IPS-20b (cell line): Measurements from ENCODE around the gene BTRC.

Experiments
- H3K27ac ChIP-seq: one replicate; pipeline ENCODE4 v1.5.1; 2013; ENCODE audit warnings: low read length
- H3K27me3 ChIP-seq: 2 replicates; pipeline ENCODE4 v1.6.1; 2013; ENCODE audit warnings: mild to moderate bottlenecking, low read length, inconsistent platforms; ENCODE audit not compliant: insufficient read depth
- H3K36me3 ChIP-seq: 2 replicates; pipeline ENCODE4 v1.6.1; 2013; ENCODE audit warnings: low read depth, mild to moderate bottlenecking, inconsistent platforms, low read length, moderate library complexity; ENCODE audit not compliant: insufficient read depth
- H3K4me1 ChIP-seq: 2 replicates; pipeline ENCODE4 v1.6.1; 2013; ENCODE audit warnings: mild to moderate bottlenecking, control low read depth, inconsistent platforms, low read length, moderate library complexity; ENCODE audit not compliant: insufficient read depth
- H3K4me3 ChIP-seq: 2 replicates; pipeline ENCODE4 v1.5.1; 2013; ENCODE audit warnings: mild to moderate bottlenecking, low read length, inconsistent platforms
- H3K9ac ChIP-seq: 2 replicates; pipeline ENCODE4 v1.6.1; 2013; ENCODE audit warnings: low read depth, mild to moderate bottlenecking, inconsistent platforms, low read length, moderate library complexity
- H3K9me3 ChIP-seq: 2 replicates; pipeline ENCODE4 v1.6.1; 2013; ENCODE audit warnings: mild to moderate bottlenecking, low read depth, low read length, inconsistent platforms; ENCODE audit not compliant: insufficient read depth

Gene BTRC

DNA sequence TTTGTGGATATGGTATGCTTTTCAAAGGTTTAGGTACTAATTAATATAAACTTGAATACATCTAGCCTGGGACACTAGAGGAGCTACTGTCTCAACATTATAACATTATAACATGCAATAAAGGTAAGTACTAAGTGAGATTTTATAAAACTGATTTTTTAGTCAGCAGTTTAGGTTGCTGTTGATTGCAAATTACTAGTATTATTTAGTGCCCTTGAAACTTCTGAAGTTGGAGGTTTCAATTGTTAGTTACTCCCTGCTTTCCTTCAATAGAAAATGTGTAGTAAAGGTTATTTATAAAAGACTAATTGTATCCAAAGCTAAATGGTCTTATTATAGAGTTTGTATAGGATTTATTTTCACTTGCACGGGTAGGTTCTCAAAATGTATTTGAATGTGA is 138.8 kb downstream of the BTRC start:
- H3K36me3 ChIP-seq: no peaks in the 10 kb centered on the region

DNA sequence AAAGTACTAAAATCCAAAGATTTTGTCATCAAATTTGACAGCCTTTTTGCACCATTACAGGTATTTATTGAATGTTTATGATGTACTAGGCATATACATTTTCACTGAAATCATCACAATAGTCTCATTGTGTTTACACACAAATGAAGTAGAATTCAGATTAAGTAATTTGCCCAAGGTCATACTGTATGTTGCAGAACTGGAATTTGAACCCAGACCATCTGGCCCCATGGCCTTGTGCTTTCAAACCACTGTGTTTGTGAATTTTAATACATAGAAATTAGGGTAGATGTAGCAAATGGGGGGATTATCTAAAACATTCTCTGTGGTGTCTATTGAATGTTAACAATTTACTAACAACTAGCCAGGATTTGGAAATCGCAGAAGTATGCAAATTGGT is 139.3 kb downstream of the BTRC start:
- Histone ChIP-seq H3K4me3 (no peak overlapping the region), H3K36me3 (no peaks in the 10 kb centered on the region), H3K4me1 (peaks cover 19% of the 10 kb centered on the region; the same call in 1 of the 2 replicates), H3K9ac (no peak overlapping the region), H3K27ac (no peak overlapping the region), H3K27me3 (no peaks in the 10 kb centered on the region), H3K9me3 (no peaks in the 10 kb centered on the region)

More for the DNA sequence above, 138.8 kb downstream of the BTRC start:
- Histone ChIP-seq H3K9ac (no peak overlapping the region), H3K4me1 (peaks cover 22% of the 10 kb centered on the region; the same call in 1 of the 2 replicates), H3K27me3 (no peaks in the 10 kb centered on the region), H3K9me3 (no peaks in the 10 kb centered on the region), H3K27ac (no peak overlapping the region), H3K4me3 (no peak overlapping the region)

DNA sequence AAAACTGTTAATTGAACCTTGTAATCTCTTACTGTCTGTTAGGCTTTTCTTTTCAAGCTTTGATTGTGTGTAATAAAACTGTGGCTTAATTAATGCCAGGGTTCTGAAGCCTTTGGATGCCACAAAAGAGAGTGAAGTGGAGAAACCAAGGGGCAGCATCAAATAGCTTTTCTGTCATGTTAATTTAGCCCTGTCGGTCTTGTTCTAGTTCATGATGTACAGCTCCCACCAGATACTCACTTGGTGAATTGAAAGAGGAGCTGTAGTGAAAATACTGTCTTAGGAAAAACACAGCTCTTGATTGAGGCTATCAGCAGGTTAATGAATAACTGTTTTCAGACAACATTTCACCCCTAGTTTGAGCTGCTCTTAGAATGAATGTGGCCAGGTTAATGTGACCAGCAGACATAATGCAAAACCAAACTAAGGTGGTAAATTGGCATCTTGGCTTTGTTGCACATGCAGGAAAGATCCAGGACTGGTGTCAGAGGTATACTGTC is 139.9 kb downstream of the BTRC start:
- Histone ChIP-seq H3K4me1 (peaks cover 18% of the 10 kb centered on the region; the same call in 1 of the 2 replicates), H3K27ac (no peak overlapping the region)

DNA sequence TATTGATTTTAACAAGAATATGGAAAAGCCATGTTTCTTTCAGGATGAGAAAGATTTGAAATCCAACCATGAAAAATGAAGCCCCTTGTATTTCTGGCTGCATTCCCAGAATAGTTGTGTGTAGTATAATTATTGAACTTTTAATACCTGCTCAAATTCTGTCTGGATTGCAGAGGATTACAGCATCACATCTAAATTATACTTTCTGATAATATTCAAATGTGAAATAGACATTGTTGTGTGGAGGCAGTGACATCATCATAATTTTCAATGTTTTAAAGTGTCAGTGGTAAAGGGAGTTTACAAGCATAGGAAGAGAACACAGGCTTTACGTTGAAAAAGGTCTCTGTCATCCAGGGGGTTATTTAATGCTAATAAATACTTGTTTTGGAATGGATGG is 140.7 kb downstream of the BTRC start:
- H3K9me3 ChIP-seq: no peaks in the 10 kb centered on the region
- no peak overlapping the region for H3K9ac ChIP-seq
- H3K36me3 ChIP-seq: no peaks in the 10 kb centered on the region
- H3K27ac ChIP-seq: no peak overlapping the region
- H3K27me3 ChIP-seq: no peaks in the 10 kb centered on the region
- H3K4me3 ChIP-seq: no peak overlapping the region
- peaks cover 11% of the 10 kb centered on the region; the same call in 1 of the 2 replicates for H3K4me1 ChIP-seq

More for the DNA sequence above, 139.9 kb downstream of the BTRC start:
- peak overlapping the region; percentile 17; the same call in 1 of the 2 replicates for H3K9ac ChIP-seq
- no peaks in the 10 kb centered on the region for H3K27me3 ChIP-seq
- no peaks in the 10 kb centered on the region for H3K9me3 ChIP-seq
- no peak overlapping the region for H3K4me3 ChIP-seq
- no peaks in the 10 kb centered on the region for H3K36me3 ChIP-seq

DNA sequence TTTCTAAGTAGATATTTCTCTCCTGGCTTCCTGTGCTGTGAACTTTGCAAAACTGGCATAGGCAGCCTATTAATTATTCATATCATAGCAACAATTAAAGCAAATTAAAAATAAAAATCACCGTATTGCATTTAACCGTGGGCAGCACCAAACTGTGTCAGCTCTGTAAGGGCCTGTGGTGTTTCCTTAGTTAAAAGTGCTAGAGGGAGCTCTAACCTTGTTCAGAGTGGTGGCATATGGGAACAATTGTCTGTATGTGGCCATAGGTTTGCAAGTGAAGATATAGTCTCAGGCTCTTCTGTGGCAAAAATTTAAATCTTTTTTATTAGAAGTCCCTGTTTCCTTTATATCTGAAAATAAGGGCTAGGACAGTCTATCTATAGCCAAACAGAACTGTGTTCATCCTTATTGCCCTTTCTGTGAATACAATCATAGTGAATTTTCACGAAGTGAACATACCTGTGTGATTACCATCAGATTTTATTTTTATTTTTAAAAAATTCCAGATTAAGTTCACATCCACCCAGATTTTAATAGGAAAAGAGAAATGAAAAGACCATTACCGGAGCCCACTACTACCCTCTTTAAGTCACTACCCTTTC is 141.5 kb downstream of the BTRC start:
- H3K27ac ChIP-seq: no peak overlapping the region
- H3K4me3 ChIP-seq: no peak overlapping the region
- H3K27me3 ChIP-seq: no peaks in the 10 kb centered on the region
- H3K4me1 ChIP-seq: peaks cover 9% of the 10 kb centered on the region; the same call in 1 of the 2 replicates
- no peaks in the 10 kb centered on the region for H3K36me3 ChIP-seq
- no peak overlapping the region for H3K9ac ChIP-seq
- H3K9me3 ChIP-seq: no peaks in the 10 kb centered on the region

DNA sequence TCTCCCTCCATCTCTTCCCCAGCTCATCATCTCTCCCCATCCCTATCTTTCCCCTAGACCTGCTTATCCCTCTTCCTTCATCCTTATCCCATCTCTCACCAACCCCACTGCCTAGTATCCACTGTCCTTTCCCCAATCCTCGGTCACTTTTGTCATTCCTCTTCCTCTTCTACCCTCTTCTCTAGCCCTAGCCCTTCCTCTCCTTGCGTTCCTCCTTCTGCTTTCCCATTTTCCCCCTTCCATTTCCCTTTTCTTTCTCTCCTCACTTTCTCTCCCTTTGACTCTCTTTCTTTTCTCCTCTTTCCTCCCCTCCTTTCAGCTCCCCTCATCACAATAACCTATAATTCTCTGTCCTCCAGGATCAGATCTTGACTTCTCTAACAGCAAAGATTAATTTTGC is 150.5 kb downstream of the BTRC start:
- no peaks in the 10 kb centered on the region for H3K27me3 ChIP-seq
- no peak overlapping the region for H3K9ac ChIP-seq
- no peak overlapping the region for H3K4me3 ChIP-seq
- H3K4me1 ChIP-seq: 0 out of 2 replicates have a peak, but pooled peaks cover 2% of the 10 kb centered on the region
- H3K9me3 ChIP-seq: no peaks in the 10 kb centered on the region
- H3K27ac ChIP-seq: no peak overlapping the region
- H3K36me3 ChIP-seq: no peaks in the 10 kb centered on the region

DNA sequence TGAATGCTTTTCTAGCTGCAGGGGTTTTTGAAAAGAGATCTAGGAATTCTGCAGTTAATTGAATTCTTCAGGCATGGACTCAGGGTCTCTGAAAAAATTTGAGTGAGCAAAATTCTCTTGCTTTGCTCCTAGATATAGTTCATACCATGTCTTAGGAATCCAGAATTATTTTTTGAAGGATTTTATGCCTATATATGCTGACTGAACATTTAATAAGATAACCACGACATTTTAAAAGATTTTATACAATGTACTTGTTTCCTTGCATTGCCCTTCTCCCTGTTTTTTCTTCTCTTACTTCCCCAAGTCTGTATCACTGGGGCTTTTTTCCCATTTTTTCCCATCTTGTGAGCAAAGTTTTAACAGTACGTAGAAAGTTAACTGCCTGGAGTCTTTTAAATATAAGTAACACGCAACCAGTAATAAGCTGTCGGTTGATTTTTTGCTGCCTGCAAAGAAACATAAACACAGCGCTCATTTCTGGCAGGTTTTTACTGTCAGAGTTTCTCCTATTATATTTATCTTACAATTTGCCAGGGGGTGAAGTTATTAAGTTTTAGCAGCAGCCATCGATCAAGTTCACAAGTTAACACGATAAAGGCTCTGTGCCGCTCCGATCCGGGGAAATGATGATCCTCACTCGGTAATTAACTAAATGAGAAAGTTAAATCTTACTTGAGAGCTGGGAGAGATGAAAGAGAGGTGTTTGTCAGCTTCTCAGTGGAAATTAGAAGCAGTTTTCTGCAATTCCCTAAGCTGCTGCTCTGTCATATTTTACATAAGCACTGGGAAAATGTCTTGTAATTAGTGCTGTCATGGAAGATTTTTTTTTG is 153.1 kb downstream of the BTRC start:
- Histone ChIP-seq H3K9me3 (no peaks in the 10 kb centered on the region), H3K4me1 (no peaks in the 10 kb centered on the region), H3K36me3 (no peaks in the 10 kb centered on the region), H3K4me3 (no peak overlapping the region), H3K27me3 (no peaks in the 10 kb centered on the region), H3K9ac (no peak overlapping the region), H3K27ac (no peak overlapping the region)

DNA sequence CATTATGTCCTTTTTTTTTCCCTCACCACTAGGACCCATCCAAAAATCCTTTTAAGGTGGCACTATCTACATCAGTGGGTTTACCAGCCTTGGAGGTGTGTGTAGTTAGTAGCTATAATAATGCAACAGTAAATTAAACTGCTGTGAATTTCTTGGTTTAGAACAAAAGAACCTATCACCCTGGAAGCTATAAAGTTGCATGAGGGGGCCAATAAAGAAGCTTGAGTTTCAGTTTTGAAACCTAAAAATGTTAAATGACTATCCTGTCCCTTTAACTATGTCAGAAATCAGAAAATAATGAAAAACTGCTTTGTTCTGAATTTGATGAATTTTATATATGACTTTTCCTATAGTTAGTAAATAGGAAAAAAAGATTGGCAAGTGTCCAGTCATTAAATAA is 153.9 kb downstream of the BTRC start:
- no peaks in the 10 kb centered on the region for H3K27me3 ChIP-seq

DNA sequence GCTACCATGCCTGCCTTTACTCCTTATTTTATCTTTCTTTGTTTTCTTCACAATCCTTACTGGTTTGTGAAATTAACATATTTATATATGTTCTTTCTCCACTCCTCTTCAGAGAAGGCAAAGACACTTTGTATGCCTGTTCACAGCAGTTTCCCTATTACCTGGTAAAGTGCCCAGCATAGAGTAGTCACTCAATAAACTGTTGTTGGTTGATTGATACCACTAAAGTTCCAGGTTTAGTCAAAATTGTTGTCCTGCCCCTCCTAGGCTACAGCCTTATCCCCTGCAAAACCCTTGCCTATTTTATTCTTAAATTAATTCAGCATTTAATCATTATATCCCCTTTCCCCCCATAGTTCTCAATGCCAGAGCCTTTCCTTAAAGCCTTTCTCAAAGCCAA is 158.0 kb downstream of the BTRC start:
- Histone ChIP-seq H3K4me3 (no peak overlapping the region), H3K27ac (no peak overlapping the region), H3K27me3 (no peaks in the 10 kb centered on the region), H3K36me3 (no peaks in the 10 kb centered on the region), H3K4me1 (no peaks in the 10 kb centered on the region), H3K9ac (no peak overlapping the region), H3K9me3 (no peaks in the 10 kb centered on the region)

More for the DNA sequence above, 153.9 kb downstream of the BTRC start:
- no peak overlapping the region for H3K4me3 ChIP-seq
- H3K9ac ChIP-seq: no peak overlapping the region
- no peaks in the 10 kb centered on the region for H3K4me1 ChIP-seq
- no peaks in the 10 kb centered on the region for H3K36me3 ChIP-seq
- H3K9me3 ChIP-seq: no peaks in the 10 kb centered on the region
- H3K27ac ChIP-seq: no peak overlapping the region

DNA sequence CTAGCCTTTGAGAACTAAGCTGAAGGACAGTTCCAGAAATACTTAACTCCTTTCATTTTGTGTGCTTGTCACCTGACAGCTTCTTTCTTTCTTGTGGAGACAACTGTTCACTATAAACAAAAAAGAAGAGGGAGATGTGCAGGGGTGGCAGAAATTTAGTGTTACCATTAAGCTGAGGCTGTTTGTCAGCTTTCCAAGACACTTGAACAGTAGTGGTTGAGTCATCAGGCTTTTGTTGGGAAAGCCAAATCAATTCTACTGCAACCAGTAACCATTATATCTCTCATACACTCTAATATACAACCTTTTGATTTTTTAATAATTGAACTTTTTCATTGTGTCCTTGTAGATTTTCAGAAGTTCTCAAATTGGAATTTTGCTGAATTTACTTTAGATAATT is 158.8 kb downstream of the BTRC start:
- no peaks in the 10 kb centered on the region for H3K27me3 ChIP-seq
- no peaks in the 10 kb centered on the region for H3K9me3 ChIP-seq
- no peak overlapping the region for H3K9ac ChIP-seq
- H3K36me3 ChIP-seq: no peaks in the 10 kb centered on the region
- no peak overlapping the region for H3K4me3 ChIP-seq
- no peak overlapping the region for H3K27ac ChIP-seq
- no peaks in the 10 kb centered on the region for H3K4me1 ChIP-seq

DNA sequence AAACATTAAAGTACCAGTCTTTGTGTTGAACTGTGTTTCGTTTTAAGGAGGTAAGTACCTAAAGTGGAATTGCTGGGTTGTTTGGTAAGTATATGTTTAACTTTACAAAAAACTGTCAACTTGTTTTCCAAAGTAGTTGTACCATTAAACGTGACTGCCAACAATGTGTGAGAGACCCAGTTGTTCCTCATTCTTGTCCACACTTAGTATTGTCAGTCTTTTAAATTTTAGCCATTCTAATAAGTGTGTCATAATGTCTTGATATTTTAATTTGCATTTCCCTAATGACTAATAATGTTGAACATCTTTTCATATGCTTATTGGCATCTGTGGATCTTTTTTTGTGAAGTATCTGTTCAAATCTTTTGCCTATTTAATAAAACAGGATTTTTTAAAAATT is 159.8 kb downstream of the BTRC start:
- Histone ChIP-seq H3K9me3 (no peaks in the 10 kb centered on the region), H3K9ac (no peak overlapping the region), H3K27me3 (no peaks in the 10 kb centered on the region)

DNA sequence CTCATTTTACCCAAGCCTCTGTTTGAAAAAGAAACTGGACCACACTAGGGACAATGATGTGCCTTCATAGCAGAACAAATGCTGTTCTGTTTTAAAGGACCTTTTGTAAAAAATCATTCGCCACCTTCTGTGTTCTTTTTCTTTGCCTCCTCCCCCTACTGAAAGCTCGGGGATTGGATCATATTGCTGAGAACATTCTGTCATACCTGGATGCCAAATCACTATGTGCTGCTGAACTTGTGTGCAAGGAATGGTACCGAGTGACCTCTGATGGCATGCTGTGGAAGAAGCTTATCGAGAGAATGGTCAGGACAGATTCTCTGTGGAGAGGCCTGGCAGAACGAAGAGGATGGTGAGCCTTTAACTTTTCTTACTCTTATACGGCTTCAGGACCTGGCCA is 171.9 kb downstream of the BTRC start:
- H3K9me3 ChIP-seq: no peaks in the 10 kb centered on the region
- H3K36me3 ChIP-seq: no peaks in the 10 kb centered on the region
- H3K9ac ChIP-seq: no peak overlapping the region
- peaks cover 21% of the 10 kb centered on the region for H3K4me1 ChIP-seq
- H3K4me3 ChIP-seq: no peak overlapping the region
- H3K27me3 ChIP-seq: no peaks in the 10 kb centered on the region
- H3K27ac ChIP-seq: no peak overlapping the region

More for the DNA sequence above, 159.8 kb downstream of the BTRC start:
- Histone ChIP-seq H3K36me3 (no peaks in the 10 kb centered on the region), H3K27ac (no peak overlapping the region), H3K4me1 (no peaks in the 10 kb centered on the region), H3K4me3 (no peak overlapping the region)
